HG02610 (cell line): ENCODE results near the gene POU2AF1.
"Not testable (repeated sequence)": the region's sequence is repeated elsewhere in the genome, so short reads cannot be mapped to it uniquely, and the experiment has no call there.

Source experiments
- ATAC-seq: cut with Tn5 transposase; IDR thresholded peaks from one replicate; pipeline ENCODE4 v1.9.1; 2021; ENCODE audit warnings: mild to moderate bottlenecking, moderate library complexity; ENCODE audit not compliant: unreplicated experiment

POU2AF1 gene

GRCh38 chr11:111322534-111322933 lies 56.5 kb downstream of the POU2AF1 start:
- ATAC-seq, result no peak

- ATAC-seq, result no peak
Observed at GRCh38 chr11:111320728-111321568, 58.1 kb downstream of the POU2AF1 start.

GRCh38 chr11:111320199-111320598 lies 58.9 kb downstream of the POU2AF1 start:
- not testable (repeated sequence) for ATAC-seq

- ATAC-seq, result no peak
Observed at GRCh38 chr11:111319296-111319695, 59.8 kb downstream of the POU2AF1 start.

GRCh38 chr11:111312076-111312475 lies 67.0 kb downstream of the POU2AF1 start:
- no peak for ATAC-seq

GRCh38 chr11:111310723-111311122 lies 68.4 kb downstream of the POU2AF1 start:
- no peak for ATAC-seq

GRCh38 chr11:111310088-111310487 lies 69.0 kb downstream of the POU2AF1 start:
- no peak for ATAC-seq

- no peak for ATAC-seq
Observed at GRCh38 chr11:111309215-111309915, 69.7 kb downstream of the POU2AF1 start.

GRCh38 chr11:111308140-111308539 lies 70.9 kb downstream of the POU2AF1 start:
- no peak for ATAC-seq

- no peak for ATAC-seq
Observed at GRCh38 chr11:111307472-111308108, 71.5 kb downstream of the POU2AF1 start.

GRCh38 chr11:111306321-111306720 lies 72.8 kb downstream of the POU2AF1 start:
- no peak for ATAC-seq

GRCh38 chr11:111305876-111306275 lies 73.2 kb downstream of the POU2AF1 start:
- no peak for ATAC-seq

- no peak for ATAC-seq
Observed at GRCh38 chr11:111305162-111305802, 73.8 kb downstream of the POU2AF1 start.

- no peak for ATAC-seq
Observed at GRCh38 chr11:111303461-111303860, 75.6 kb downstream of the POU2AF1 start.

GRCh38 chr11:111302298-111302697 lies 76.8 kb downstream of the POU2AF1 start:
- ATAC-seq, result no peak
